Measurements from ENCODE around the gene BEX2. TPM values are rescaled to one million over a fixed set of nuclear protein-coding genes. Genes with fewer than 3 reads are reported as not detected.
"Not testable (repeated sequence)": the region's sequence is repeated elsewhere in the genome, so short reads cannot be mapped to it uniquely, and the experiment has no call there.

Gene BEX2
- total and polyA plus RNA-seq, 2 donors: 26.1 to 77.7 TPM

DNA sequence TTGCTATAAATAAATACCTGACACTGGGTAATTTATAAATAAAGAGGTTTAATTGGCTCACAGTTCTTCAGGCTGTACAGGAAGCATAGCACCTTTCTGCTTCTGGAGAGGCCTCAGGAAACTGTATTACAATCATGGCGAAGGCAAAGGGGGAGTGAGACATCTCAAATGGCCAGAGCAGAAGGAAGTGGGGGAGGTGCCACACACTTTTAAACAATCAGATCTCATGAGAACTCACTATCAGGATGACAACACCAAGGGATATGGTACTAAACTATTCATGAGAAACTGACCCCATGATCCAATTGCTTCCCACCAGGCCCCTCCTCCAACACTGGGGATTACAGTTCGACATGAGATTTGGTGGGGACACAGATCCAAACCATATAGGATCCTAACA lies 33.8 kb upstream of the BEX2 start:
- Histone ChIP-seq H3K4me3 (ENCODE audit: low read length in 2 of 2) (no peak overlapping the region), H3K9me3 (ENCODE audit: control insufficient read depth in 2 of 2, insufficient read depth in 1 of 2, low read length in 1 of 2) (no peaks in the 10 kb centered on the region), H3K27ac (ENCODE audit: low read depth in 1 of 2, low read length in 1 of 2) (no peak overlapping the region), H3K36me3 (ENCODE audit: control insufficient read depth in 2 of 2, insufficient read depth in 2 of 2, low read length in 1 of 2) (no peaks in the 10 kb centered on the region), H3K27me3 (ENCODE audit: control insufficient read depth in 2 of 2, insufficient read depth in 1 of 2, low read length in 1 of 2) (peaks cover 0 to 15% of the 10 kb centered on the region in 2 donors), H3K4me1 (ENCODE audit: control insufficient read depth in 2 of 2, insufficient read depth in 2 of 2, low read length in 2 of 2) (no peaks in the 10 kb centered on the region)
- 79% methylated on average over 2 of the region's 2 CpGs for WGBS
- no peak for DNase-seq (ENCODE audit: low read depth in 6 of 9, low spot score in 9 of 9)

DNA sequence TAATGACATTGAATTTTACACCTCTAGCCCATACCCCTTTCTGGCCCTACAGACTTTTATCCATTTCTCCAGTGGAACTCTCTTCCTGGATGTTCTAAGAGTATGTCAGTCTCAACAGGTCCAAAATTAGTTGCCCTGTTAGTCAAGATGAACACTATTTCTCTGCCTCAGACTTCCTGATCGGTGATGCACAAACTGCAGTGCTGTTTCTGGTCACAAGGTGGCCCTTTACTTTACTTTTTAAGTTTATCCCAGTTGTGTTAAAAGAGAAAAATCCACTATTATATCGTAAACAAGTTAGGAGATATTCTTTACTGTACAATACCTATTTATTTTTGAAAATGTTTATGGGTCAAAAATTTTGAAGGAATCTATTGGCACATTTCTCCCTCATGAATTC lies 32.3 kb upstream of the BEX2 start:
- peak in 6 of 9 donors; percentile 4 to 57 (median 25) for DNase-seq (ENCODE audit: low read depth in 6 of 9, low spot score in 9 of 9)
- H3K36me3 ChIP-seq (ENCODE audit: control insufficient read depth in 2 of 2, insufficient read depth in 2 of 2, low read length in 1 of 2): no peaks in the 10 kb centered on the region
- no peaks in the 10 kb centered on the region for H3K4me1 ChIP-seq (ENCODE audit: control insufficient read depth in 2 of 2, insufficient read depth in 2 of 2, low read length in 2 of 2)
- no peak overlapping the region for H3K4me3 ChIP-seq (ENCODE audit: low read length in 2 of 2)
- H3K9me3 ChIP-seq (ENCODE audit: control insufficient read depth in 2 of 2, insufficient read depth in 1 of 2, low read length in 1 of 2): no peaks in the 10 kb centered on the region
- no peak overlapping the region for H3K27ac ChIP-seq (ENCODE audit: low read depth in 1 of 2, low read length in 1 of 2)
- peaks cover 0 to 7% of the 10 kb centered on the region in 2 donors for H3K27me3 ChIP-seq (ENCODE audit: control insufficient read depth in 2 of 2, insufficient read depth in 1 of 2, low read length in 1 of 2)
- 4% methylated on average over 2 of the region's 2 CpGs for WGBS

DNA sequence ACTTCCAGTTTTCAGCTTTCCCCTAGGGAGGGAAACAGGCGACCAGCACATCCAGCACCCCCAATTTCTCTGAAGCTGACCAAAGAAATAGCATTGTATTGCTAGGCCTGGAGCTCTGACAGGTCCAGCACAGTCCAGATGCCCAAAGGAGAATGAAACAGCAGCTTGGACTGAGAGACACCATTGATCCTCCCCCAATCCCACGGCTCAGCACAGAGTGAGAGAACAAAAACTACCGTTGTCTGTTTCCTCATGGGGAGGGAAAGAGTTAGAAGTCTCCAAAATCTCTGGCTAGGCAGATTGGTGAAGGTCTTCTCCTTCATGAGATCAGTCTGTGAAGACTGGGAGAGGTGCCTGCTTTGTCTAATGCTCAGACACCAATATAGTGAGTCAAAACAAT lies 27.9 kb upstream of the BEX2 start:
- Histone ChIP-seq H3K9me3 (ENCODE audit: control insufficient read depth in 2 of 2, insufficient read depth in 1 of 2, low read length in 1 of 2) (no peaks in the 10 kb centered on the region), H3K4me1 (ENCODE audit: control insufficient read depth in 2 of 2, insufficient read depth in 2 of 2, low read length in 2 of 2) (no peaks in the 10 kb centered on the region), H3K4me3 (ENCODE audit: low read length in 2 of 2) (no peak overlapping the region), H3K36me3 (ENCODE audit: control insufficient read depth in 2 of 2, insufficient read depth in 2 of 2, low read length in 1 of 2) (no peaks in the 10 kb centered on the region), H3K27ac (ENCODE audit: low read depth in 1 of 2, low read length in 1 of 2) (no peak overlapping the region), H3K27me3 (ENCODE audit: control insufficient read depth in 2 of 2, insufficient read depth in 1 of 2, low read length in 1 of 2) (peaks cover 0 to 2% of the 10 kb centered on the region in 2 donors)
- no peak for DNase-seq (ENCODE audit: low read depth in 6 of 9, low spot score in 9 of 9)
- 93% methylated on average over 3 of the region's 3 CpGs for WGBS

DNA sequence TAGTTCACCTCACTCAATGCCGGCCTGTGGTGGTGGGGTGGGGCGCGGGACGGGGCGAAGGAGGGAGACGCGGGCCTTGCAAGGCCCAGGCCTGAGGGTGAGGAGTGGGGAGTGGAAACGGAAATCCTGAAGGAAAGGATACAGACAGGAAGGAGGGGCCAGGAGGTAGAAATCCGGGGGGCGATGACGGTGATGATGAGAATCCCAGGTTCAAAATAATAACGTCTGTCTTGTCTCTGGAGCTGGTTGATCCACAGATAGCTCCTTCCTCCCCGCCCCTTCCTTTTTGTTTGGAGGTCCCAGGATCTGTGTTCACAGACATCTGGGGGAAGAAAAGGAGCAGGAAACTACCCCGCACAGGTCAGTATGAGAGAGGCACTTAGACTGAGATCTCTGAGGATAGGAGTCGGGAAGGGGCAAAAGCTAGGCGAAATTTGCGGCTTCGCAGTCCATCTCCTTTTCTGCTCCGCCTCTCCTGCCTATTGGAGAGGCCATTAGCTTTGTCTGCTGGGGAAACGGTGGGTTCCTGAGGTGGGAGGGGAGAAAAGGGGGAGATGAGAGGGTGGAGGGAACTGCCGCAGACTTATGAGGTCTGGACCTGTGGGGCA lies 20.0 kb upstream of the BEX2 start:
- H3K36me3 ChIP-seq (ENCODE audit: control insufficient read depth in 2 of 2, insufficient read depth in 2 of 2, low read length in 1 of 2): no peaks in the 10 kb centered on the region
- peaks cover 0 to 28% of the 10 kb centered on the region in 2 donors for H3K27me3 ChIP-seq (ENCODE audit: control insufficient read depth in 2 of 2, insufficient read depth in 1 of 2, low read length in 1 of 2)
- H3K4me1 ChIP-seq (ENCODE audit: control insufficient read depth in 2 of 2, insufficient read depth in 2 of 2, low read length in 2 of 2): no peaks in the 10 kb centered on the region
- no peak overlapping the region for H3K27ac ChIP-seq (ENCODE audit: low read depth in 1 of 2, low read length in 1 of 2)
- no peak for DNase-seq (ENCODE audit: low read depth in 6 of 9, low spot score in 9 of 9)
- no peaks in the 10 kb centered on the region for H3K9me3 ChIP-seq (ENCODE audit: control insufficient read depth in 2 of 2, insufficient read depth in 1 of 2, low read length in 1 of 2)
- no peak overlapping the region for H3K4me3 ChIP-seq (ENCODE audit: low read length in 2 of 2)
- 30% methylated on average over 21 of the region's 21 CpGs for WGBS

DNA sequence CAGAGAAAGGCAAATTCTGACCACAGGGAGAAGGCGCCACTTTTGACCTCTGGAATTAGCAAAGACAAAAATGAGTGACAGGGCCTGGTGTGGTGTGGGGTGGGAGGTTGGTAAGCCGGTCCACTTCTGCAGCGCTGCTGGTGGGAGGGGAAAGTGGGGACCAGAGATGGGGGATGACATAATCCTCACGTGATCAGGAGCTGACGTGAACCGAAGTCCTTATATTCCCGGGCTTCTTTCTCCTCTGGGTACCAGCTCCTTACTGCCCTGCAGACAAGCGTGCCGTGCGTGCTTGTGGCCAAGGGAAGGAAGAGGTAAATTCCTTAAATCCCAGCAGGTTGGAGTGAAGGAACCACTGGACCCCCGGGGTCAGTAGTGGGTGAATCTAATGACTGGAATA lies 19.2 kb upstream of the BEX2 start, which contains the start of gene TCEAL7:
TCEAL7 (plus strand) TSS at position 249 of the 400 bp plus-strand sequence. CDS start 1,165 bp downstream, outside the sequence.
- WGBS: 52% methylated on average over 11 of the region's 11 CpGs
- Histone ChIP-seq H3K27me3 (ENCODE audit: control insufficient read depth in 2 of 2, insufficient read depth in 1 of 2, low read length in 1 of 2) (peaks cover 0 to 28% of the 10 kb centered on the region in 2 donors), H3K27ac (ENCODE audit: low read depth in 1 of 2, low read length in 1 of 2) (no peak within 1 kb of the TSS), H3K4me3 (ENCODE audit: low read length in 2 of 2) (no peak within 1 kb of the TSS), H3K36me3 (ENCODE audit: control insufficient read depth in 2 of 2, insufficient read depth in 2 of 2, low read length in 1 of 2) (no peaks in the 10 kb centered on the region), H3K4me1 (ENCODE audit: control insufficient read depth in 2 of 2, insufficient read depth in 2 of 2, low read length in 2 of 2) (no peaks in the 10 kb centered on the region), H3K9me3 (ENCODE audit: control insufficient read depth in 2 of 2, insufficient read depth in 1 of 2, low read length in 1 of 2) (no peaks in the 10 kb centered on the region)
- no peak for DNase-seq (ENCODE audit: low read depth in 6 of 9, low spot score in 9 of 9)

DNA sequence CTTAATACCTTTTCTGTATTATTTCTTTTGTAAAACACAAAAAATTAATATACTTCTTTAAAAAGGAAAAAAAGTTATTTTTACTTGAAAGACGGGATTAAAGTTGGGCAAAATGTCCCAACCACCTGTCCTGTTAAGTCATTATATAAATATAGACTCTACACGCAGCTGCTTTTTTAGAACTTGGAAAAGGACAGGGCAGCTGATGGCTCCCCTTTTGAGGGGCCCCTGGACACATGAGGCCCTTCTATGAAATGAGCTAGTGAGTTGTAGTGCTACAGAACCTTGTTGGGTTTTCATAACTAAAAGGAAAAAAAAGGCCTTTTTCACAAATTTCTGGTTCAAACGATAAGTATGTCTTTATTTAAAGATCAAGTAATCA lies 600 bp upstream of the BEX2 start:
- 90% methylated on average over 3 of the region's 3 CpGs for WGBS
- no peaks in the 10 kb centered on the region for H3K9me3 ChIP-seq (ENCODE audit: control insufficient read depth in 2 of 2, insufficient read depth in 1 of 2, low read length in 1 of 2)
- H3K4me1 ChIP-seq (ENCODE audit: control insufficient read depth in 2 of 2, insufficient read depth in 2 of 2, low read length in 2 of 2): no peaks in the 10 kb centered on the region
- DNase-seq (ENCODE audit: low read depth in 6 of 9, low spot score in 9 of 9): no peak
- no peak overlapping the region for H3K27ac ChIP-seq (ENCODE audit: low read depth in 1 of 2, low read length in 1 of 2)
- H3K36me3 ChIP-seq (ENCODE audit: control insufficient read depth in 2 of 2, insufficient read depth in 2 of 2, low read length in 1 of 2): no peaks in the 10 kb centered on the region
- peaks cover 0 to 10% of the 10 kb centered on the region in 2 donors for H3K27me3 ChIP-seq (ENCODE audit: control insufficient read depth in 2 of 2, insufficient read depth in 1 of 2, low read length in 1 of 2)
- H3K4me3 ChIP-seq (ENCODE audit: low read length in 2 of 2): no peak overlapping the region

DNA sequence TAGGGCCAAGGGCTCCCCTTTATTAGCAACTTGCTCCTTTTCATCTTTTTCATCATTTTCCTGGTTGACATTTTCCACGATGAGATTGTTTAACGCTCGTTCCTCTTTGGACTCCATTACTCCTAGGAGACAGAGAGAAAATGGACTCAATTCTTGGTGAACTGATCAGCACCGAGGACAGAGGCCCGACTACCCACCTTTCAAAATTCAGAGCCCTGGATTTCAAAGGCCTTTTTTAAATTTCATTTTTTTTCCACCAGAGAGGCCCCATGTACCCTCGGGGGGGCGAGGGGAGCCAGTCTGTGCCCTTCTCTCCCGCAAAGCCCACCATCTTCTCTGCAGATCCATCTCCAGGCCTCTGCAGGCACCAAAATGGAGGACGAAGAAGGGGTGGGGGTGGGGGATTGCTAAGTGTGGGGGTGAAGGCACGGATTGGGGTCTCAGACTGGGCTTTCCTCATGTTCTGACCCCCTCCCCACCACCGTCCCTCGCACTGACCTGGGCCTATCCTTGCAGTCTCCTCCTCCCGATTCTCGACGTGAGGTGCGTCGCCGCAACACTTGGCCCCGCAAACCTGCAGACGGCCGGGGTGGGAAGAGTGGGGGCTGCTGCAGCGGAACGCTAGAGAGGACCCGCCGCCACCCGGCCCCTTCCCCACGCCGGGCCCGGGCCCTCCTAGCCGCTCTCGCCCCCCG lies 783 bp downstream of the BEX2 start:
- Histone ChIP-seq H3K4me1 (ENCODE audit: control insufficient read depth in 2 of 2, insufficient read depth in 2 of 2, low read length in 2 of 2) (no peaks in the 10 kb centered on the region), H3K4me3 (ENCODE audit: low read length in 2 of 2) (peak overlapping the region; percentile 46 to 72), H3K27ac (ENCODE audit: low read depth in 1 of 2, low read length in 1 of 2) (no peak overlapping the region), H3K9me3 (ENCODE audit: control insufficient read depth in 2 of 2, insufficient read depth in 1 of 2, low read length in 1 of 2) (no peaks in the 10 kb centered on the region), H3K36me3 (ENCODE audit: control insufficient read depth in 2 of 2, insufficient read depth in 2 of 2, low read length in 1 of 2) (no peaks in the 10 kb centered on the region), H3K27me3 (ENCODE audit: control insufficient read depth in 2 of 2, insufficient read depth in 1 of 2, low read length in 1 of 2) (peaks cover 0 to 10% of the 10 kb centered on the region in 2 donors)
- DNase-seq (ENCODE audit: low read depth in 6 of 9, low spot score in 9 of 9): peak in 2 of 9 donors; percentile 0 to 5
- 19% methylated on average over 32 of the region's 32 CpGs for WGBS

DNA sequence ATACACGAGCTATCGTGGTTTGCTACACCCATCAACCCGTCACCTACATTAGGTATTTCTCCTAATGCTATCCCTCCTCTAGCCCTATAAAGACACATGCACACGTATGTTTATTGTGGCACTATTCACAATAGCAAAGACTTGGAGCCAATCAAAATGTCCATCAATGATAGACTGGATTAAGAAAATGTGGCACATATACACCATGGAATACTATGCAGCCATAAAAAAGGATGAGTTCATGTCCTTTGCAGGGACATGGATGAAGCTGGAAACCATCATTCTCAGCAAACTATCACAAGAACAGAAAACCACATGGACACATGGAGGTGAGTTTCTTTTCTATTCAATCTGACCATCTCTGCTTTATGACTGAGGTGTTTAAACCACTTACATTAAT lies 5.1 kb downstream of the BEX2 start:
- not testable (repeated sequence) for H3K36me3 ChIP-seq (ENCODE audit: control insufficient read depth in 2 of 2, insufficient read depth in 2 of 2, low read length in 1 of 2); DNase-seq (ENCODE audit: low read depth in 6 of 9, low spot score in 9 of 9); H3K27ac ChIP-seq (ENCODE audit: low read depth in 1 of 2, low read length in 1 of 2); H3K9me3 ChIP-seq (ENCODE audit: control insufficient read depth in 2 of 2, insufficient read depth in 1 of 2, low read length in 1 of 2); H3K4me3 ChIP-seq (ENCODE audit: low read length in 2 of 2); H3K4me1 ChIP-seq (ENCODE audit: control insufficient read depth in 2 of 2, insufficient read depth in 2 of 2, low read length in 2 of 2); H3K27me3 ChIP-seq (ENCODE audit: control insufficient read depth in 2 of 2, insufficient read depth in 1 of 2, low read length in 1 of 2)
- WGBS: 98% methylated on average over 4 of the region's 4 CpGs

DNA sequence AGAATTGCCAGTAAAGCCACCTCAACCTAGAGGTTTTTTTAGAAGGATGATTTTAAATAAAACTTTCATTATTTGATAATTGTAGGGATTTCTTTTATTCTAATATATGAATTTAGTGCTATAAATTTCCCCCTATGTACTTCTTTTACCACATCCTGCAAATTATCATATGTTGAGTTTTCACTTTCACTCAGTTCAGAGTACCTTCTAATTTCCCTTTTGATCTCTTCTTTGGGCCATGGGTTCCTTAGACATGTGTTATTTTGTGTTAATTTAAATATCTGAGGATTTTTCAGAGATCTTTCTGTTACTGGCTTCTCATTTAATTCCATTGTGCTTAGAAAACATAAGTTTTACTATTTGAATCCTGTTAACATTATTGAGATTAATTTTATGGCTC lies 6.1 kb downstream of the BEX2 start:
- no peak for DNase-seq (ENCODE audit: low read depth in 6 of 9, low spot score in 9 of 9)
- no peaks in the 10 kb centered on the region for H3K4me1 ChIP-seq (ENCODE audit: control insufficient read depth in 2 of 2, insufficient read depth in 2 of 2, low read length in 2 of 2)
- no peaks in the 10 kb centered on the region for H3K9me3 ChIP-seq (ENCODE audit: control insufficient read depth in 2 of 2, insufficient read depth in 1 of 2, low read length in 1 of 2)
- H3K4me3 ChIP-seq (ENCODE audit: low read length in 2 of 2): no peak overlapping the region
- no peaks in the 10 kb centered on the region for H3K27me3 ChIP-seq (ENCODE audit: control insufficient read depth in 2 of 2, insufficient read depth in 1 of 2, low read length in 1 of 2)
- no peak overlapping the region for H3K27ac ChIP-seq (ENCODE audit: low read depth in 1 of 2, low read length in 1 of 2)
- H3K36me3 ChIP-seq (ENCODE audit: control insufficient read depth in 2 of 2, insufficient read depth in 2 of 2, low read length in 1 of 2): no peaks in the 10 kb centered on the region
